ENCODE data around the gene CDCA4. TPM values are rescaled to one million over a fixed set of nuclear protein-coding genes. Genes with fewer than 3 reads are reported as not detected.

CDCA4 gene
- polyA plus RNA-seq, 1 donor: 23.0 TPM

DNA sequence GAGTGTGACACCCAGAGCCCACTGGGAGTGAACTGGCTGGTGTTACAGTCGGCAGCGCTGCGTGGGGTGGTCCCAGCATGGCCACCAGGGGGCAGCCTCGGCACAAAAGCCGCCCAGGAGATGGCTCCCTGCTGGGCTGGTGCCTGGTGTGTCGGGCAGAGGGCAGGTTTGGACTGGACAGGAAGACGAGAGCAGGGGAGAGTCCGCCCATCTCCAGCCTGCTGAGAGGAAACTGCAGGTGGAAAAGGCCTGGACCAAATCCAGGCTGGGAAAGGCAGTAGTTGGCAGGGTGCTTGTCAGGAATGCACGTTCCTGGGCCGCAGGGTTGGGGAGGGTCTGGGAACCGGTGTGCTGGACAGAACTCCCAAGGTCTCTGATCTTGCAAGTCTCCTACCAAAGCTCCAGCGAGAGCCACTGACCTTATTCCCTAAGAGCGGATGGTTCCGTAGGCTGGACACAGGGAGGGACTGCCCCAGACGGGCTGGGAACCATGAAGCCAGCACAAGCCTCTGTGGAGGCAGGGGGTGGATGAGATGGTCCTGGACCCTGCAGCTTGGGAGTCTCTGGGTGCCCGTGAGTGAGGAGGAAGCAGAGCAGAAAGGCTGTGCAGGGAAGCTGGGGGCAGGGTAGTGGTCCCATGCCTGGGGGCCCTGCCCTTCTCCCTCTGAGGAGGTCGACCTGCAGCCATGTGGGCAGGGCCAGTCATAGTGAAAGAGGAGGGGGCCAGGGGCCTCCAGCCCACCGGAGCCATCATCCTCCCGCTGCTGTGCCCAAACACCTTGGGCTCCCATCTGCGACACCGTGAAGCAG is 44.5 kb downstream of the CDCA4 start:
- no peak for DNase-seq

DNA sequence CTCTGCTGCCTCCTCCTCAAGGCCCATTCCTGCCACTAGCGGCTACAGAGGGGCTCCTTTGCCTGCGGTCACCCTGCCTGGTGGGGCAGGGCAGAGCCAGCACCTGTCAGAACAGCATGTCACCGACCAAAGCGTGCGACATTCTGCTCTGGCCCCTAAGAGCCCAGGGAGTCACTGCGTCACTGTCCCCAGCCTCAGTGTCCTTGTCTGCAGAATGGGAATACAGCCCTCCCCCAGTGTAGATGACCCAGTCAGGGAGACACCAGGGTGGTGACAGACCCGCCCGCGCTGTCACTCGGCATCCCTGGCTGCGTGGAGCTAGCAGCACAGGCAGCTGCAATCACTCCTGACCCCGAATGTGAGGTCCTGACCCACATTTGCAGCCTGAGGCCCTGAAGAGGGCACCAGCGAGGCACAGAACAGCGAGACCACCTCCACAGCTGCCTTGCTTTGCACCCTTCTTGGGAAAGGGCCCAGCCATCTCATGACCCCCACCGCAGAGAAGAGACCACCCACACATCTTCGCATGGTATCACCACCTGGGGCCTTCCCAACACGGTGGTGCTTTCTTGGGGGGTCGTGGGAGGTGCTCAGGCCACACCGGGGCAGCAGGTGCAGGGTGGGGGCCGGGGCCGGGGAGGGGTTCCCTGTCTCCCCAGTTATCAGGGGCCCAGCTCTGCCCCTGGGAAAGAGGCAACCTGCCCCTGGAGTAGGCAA is 45.2 kb downstream of the CDCA4 start:
- DNase-seq: no peak

DNA sequence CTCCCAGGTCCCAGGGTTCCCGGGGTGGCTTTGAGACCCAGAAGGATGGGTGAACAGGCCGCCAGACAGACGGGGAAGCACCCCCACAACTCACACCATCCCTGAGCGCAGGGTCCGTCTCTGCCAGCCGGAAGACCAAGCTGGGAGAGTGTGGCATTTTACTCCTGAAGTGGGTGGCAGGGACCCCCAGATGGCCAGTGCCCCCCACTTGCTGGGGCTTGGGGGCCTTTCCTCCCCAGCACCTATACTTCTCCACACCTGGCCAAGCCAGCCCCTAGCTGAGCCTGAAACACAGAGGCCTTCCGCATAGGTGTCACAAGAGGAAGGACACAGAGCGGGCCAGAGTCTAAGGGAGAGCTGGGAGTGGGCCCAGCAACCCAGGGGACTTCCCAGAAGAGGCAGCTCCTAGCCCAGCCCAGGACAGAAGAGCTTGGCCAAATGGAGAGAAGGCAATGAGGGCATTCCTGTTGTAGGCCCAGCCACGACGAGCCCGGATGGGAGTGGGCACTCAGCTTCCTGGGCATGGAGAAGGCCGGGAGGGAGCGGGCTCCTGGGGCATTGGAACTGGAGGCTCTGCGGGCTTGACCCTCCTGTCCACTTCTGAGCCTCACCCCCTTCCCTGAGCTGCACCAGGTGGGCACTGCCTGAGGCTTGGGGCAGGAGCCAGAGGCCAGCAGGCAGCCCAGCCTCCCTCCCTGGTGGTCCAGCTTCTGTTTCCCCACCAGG is 46.1 kb downstream of the CDCA4 start:
- DNase-seq: no peak

DNA sequence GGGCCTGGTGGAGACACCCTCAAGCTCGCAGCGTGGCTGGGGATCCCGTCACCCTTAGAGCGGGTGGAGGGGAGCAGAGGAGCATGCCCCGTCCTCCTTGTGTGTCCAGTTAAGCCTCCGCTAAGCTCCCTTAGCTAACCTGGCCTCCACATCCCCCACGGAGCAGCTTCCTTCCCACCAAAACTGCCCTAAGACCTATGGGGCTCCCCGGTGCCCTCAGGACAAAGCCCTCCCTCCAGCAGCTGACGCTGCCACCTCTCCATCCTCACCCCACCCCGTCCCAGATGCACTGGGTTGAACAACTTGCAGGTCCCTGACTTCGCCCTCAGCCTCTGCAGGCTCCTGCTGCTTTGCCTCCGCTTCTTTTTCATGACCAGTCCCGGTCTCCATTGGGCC is 46.7 kb downstream of the CDCA4 start:
- DNase-seq: no peak

DNA sequence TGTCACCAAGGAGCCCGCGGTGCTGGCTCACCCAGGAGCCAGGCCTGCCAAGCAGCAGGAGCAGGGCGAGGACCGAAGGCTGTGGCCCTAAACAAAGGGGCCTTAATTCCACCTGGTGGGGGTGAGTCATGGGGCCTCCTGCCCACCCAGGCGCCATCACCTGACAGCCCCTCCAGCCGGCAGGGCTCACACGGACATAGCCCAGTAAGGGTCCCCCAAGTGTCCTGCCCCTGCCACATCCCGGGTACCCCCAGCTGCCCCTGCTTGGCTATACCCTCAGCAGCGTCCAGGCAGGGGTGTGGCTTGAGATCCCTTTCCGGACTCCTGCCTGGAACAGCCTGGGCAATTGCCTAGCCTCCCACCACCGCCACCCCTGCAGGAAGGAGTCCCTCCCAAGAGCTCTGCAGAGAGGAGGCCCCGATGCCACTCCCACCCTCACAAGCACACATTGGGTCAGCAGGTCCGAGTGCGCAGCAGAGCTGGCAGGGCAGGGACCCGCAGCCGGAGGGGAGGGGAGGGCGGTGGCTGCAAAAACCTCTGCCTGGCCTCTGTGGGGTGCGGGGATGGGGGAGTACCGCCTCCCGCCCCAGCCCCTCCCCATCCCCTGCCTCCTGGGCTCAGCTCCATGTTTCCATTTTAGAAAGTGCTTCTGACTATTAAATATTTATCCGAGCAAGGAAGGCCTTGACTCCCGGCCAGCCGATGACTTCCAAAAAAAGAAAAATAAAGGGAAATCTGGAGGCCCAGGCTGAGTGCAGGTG is 47.3 kb downstream of the CDCA4 start:
- DNase-seq: no peak

DNA sequence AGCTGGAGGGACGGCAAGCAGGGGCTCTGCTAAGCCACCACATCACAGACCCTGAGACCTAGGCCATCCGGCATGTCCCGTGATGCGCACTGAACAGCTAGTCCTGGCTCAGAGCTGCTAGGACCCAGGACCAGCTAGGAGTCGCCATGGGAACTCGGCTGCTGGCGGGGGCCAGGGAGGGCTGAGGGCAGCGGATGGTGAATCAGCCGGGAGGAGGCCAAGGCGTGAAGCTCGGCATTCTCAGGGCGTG is 47.8 kb downstream of the CDCA4 start:
- no peak for DNase-seq

DNA sequence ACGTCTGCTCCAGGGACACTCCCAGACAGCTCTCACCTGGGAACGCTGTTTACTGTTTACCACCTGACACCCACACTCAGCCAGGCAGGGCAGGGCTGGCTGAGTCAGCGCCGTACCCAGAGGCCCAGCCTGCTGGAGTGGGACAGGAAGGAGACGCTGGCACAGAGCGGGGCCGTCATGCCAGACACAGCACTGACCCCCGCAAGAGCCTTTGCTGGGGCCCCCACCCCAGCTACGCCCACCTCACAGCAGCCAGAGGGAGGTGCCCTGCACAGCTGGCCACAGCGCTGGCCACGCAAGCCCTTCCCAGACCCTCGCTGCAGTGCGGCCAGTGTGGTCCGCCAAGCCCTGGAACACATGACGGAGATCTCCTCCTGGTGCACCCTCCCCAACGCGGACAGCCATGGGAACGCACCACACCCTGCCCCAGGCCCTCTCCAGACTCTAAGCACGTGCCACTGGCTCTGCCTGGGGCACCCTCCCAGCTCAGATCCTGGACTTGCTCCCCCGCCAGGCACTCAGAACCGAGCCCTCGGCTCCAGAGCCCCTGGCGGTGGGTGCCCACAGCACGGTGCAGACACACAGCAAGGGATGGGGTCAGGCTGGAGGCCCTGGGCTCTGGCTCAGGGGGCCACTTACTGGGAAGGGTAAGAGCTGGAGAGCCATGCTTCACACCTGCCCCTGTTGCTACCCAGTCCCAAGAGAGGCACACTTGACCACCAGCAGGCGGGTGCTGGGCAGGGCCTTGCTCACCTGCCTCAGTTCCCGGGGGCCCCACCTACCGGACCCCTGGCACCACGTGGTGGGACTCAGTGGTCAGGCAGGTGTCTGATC is 48.4 kb downstream of the CDCA4 start:
- no peak for DNase-seq

DNA sequence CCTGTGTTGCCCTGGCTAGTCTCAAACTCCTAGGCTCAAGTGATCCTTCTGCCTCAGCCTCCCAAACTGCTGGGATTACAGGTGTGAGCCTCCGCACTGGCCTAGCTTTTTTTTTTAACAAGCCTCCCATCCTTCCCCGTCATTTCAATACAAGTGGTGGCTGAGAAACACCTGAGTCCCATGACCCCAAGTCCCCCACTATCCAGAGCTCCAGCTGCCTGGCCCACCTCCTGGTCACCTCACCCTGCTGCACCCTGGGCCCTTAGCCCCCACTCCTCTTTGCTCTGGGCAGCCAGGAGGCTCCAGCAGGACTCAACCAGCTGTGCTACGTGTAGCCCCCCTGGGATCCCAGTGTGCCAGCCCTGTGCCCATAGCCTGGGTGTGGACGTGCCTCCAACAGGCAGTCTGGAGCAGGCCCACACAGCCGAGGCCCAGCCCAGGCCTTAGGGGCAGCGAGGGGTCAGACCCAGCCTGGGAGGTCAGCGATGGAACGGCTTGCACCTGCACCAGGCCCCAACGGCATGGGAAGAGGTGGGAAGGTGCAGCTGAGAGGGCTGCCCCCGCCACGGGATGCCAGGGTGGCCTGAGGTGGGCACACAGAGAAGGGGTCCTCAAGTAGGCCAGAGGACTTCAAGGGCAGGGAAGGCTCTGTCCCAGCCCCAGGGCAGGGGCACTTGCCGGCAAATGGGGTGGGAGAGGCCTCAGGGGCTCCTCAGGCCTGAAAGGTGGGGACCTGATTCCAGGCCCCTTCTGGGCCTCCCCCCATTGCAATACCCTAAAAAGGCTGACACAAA is 49.2 kb downstream of the CDCA4 start:
- DNase-seq: no peak

DNA sequence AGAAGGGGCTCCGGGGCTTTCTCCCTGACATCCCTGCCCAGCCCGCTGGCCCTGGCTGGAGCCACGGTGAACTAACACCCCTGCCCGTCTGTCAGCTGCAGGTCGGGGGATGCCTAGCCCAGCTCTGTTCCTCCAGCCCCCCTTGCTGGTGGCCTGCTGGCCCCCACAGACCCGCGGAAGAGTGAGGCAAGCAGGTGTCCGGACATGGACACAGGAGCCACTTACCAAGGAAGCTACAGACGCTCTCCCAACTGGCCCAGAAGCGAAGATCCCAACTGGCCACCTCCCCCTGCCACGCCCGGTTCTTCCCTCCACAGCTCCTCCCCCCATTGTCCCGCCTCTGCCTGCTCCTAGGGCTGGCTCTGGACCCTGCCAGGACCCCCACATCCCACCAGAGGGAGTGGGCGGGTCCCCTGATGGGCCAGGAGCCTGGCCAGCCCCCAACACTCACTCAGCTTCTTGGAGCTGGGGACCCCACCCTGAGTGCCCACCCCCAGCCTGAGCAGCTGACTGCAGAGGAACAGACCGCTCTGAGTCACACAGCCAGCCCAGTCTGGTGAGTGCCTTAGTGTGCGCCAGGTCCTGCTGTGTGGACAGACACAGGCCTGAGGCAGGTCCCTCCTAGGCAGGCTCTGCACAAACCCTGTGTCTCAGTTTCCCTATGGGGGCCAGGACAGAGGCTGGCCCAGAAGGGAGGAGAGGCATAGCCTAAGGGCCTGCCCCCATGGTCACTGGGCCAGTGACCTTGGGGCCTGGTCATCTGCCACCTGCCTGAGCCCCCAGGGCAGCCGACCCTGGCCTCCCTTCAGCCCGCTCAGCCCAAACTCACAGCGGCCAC is 50.4 kb downstream of the CDCA4 start:
- DNase-seq: no peak

DNA sequence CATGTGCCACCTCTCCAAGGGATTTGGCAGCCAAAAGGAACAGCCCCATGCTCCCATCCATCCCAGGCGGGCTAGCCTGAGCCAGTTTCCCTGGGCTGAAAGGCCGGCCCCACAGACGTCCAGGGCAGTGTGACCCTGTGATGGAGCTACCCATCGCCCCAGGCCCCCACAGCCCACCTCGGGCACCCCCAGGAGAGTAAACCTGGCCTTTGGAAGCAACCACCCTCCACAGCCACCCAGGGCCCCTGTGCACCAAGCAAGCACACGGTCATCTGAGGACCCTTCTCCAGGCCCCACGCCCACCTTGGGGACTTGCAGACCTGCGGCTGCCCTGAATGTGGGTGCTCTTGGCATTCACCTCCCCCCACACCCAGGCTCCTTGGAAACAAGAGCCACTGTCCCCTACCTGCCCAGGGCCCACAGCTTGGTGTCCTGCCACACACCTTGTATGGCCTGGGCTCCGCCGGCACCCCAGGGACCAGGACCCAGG is 51.1 kb downstream of the CDCA4 start:
- DNase-seq: no peak

DNA sequence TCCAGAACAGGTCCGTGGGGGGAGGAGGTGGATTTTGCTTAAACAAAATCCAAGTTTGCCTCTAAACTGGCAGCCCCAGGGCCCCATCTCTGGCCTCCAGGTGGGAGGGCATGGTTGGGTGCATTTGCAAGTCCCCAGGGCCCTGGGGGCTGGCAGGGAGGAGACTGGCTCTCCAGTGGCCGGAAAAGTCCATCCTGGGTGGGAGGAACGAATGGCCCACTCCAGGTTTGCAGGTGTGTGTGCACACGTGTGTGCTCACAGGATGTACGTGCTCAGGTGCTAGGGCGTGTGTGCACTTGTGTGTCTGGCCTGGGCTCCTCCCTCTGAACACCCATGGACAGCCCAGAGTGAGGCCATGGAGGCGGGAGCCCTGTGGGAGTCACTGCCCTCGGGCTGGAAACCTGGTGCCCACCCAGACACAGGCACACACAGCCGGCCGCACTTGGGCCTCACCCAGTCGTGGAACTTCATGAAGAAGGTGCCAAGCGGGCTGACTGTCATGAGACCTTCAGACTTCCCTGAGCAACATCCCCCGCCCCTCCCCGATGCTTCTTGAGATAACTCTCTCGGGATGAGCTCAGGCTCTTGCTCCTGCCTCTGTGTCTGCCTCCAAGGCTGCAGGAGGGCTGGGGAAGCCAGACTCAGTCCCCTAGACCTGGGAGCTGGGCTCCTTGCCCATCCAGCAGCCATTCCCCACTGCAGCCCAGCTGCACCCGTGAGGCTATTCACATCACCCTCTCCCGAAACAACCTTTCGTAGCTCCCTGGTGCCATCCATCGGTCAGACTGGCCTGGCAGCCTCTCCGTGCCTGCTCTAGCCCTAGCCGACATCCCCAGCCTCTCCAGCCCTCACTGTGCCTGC is 52.1 kb downstream of the CDCA4 start:
- DNase-seq: no peak

DNA sequence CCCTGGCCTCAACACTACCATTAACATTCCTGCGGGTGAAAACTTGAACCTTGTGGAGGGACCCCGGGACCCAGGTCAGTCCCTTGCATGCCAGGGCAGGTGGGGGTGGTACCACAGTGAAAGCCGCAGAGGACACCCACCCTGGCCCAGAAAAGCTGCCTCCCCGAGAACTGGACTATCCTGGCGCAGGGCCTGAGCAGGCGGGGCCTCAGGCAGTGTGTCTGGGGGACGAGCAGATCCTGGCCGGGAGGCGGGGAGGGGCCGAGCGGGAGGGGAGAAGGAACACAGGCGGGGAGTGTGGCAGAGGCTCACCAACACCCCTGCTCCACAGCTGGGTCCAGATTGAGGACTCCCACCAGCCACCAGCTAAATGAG is 52.7 kb downstream of the CDCA4 start:
- DNase-seq: no peak

DNA sequence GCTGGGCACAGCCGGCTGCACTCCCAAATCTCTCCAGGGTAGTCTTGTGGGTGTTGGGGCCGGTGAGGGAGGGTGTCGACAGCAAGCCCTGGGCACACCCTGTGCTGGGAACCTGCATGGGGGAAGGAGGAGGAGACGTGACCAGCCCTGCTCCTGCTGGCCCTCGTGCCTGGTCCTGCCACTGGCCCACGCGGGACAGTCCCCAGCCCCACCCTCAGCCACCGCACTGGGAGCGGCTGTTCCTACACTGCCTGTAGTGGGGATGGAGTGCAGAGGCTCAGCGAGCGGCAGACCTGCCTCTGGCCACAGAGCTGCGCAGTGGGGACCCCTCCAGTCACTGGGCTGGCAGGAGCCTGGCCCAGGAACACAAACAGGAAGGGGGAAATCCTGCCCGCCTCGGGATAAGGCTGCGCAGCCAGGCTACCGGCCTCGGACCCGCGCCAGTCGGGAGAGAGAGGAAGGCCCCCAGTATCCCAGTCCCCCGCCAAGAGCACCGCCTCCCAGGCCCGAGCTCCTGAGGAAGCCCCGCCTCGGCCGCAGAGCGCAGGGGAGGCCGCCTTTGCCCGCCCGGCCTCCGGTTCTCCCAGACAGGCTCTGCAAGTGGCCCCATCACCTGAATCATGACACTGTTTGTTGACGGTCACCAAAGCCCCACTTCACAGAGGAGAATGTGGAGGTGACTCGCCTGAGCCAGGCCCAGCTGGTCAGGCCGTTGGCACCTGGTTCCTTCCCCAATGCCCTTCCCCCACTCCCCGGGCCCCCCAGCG is 53.3 kb downstream of the CDCA4 start:
- DNase-seq: no peak

DNA sequence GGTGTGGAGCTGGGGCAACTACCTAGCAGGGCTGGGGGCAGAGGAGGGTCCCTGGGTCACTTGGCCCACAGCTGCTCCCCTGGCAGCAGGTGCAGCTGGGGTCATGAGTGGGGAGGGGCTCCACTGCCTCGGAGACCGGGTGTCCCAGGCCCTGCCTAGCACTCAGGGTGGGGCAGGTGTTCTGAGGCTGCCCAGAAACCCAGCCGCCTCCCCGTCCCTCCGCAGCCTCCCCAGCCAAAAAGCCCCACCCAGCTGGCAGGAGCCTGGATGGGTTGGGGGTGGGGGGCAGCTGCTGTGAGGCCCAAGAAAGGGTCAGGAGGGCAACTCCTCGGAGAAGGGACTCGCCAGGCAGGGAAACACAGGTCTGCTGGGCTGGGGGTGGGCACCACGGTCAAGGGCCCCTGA is 53.9 kb downstream of the CDCA4 start:
- no peak for DNase-seq

DNA sequence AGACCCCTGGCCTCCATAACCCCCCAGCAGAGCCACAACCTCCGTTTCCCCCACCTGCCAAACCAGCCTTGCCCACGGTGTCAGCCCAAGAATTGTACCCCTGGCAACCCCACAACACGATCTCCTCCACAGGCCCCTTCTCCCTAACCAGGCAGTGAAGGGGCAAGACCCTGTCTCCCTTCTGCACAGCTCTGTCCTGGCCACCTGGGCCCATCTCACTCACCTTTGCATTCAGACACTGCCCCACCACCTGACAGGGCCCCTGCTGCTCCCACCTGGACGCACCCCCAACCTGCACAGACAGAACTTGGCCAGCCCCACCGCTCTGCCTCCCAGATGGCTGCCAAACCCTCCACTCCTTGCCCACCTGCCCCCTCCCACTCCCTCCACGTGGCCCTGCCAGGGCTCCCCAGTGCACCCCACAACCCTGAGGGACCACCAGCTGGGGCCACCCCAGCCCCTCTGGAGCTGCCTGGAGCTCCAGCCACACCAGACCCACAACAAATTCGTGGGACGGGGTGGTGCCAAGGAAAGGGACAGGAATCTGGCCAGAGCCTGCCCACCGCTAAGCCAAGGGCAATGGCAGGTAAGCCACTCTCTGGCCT is 54.5 kb downstream of the CDCA4 start:
- no peak for DNase-seq

DNA sequence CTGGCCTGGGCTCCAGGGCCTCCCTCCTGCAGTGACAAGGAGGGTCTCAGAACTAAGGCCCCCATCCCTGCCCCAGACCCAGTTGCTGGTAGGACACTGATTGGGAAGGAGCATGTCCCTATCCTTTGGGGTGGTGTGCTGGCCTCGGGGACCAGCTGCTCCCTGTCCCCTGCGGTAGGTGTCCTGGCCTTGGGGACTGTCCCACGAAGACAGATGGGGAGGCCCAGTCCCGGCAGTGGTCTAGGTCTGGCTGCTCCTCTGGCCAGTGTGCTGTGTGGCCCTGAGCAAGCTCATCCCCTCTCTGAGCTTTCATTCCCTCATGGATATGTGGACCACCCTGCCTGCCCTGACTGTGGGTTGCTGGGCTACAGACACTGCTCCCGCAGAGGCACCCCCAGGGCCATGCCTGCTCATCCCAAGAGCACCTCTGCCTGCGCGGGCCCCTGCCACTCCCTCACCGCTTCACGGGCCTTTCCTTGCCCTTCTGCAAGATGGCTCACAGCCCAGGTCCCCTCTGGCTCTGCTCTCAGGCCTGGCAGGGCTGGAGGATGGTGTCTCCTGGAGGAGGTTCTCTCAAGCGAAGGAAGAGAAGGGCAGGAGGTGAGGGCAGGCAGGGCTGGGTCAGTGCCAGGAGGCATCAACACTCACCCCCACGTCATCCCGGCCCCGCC is 55.2 kb downstream of the CDCA4 start:
- no peak for DNase-seq

DNA sequence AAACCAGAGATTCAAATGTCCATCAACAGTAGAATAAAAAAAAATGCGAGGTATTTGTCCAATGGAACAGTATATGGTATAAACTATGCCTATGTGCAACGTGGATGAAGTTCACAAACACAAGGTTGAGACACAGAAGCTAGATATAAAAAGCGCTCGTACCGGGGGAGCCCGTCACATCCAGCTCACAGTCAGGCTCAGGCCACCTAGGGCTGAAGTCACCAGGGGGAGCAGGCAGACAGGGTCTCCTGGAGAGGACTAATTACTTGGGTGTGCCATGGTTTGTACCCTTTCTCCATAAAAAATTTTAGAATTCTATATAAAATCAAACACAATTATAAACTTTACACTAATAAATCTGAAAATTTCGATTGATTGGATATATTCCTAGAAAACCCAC is 56.3 kb downstream of the CDCA4 start:
- no peak for DNase-seq
